HG03460 (cell line): Measurements from ENCODE around the gene IL15RA.
"Not testable (repeated sequence)": the region's sequence is repeated elsewhere in the genome, so short reads cannot be mapped to it uniquely, and the experiment has no call there.

ENCODE experiments used
- ATAC-seq: cut with Tn5 transposase; IDR thresholded peaks from one replicate; pipeline ENCODE4 v1.9.1; 2021; ENCODE audit not compliant: unreplicated experiment

The IL15RA gene

GRCh38 chr10:5952731-5953385 lies 24.5 kb downstream of the IL15RA start:
- no peak for ATAC-seq

GRCh38 chr10:5951721-5952407 lies 25.5 kb downstream of the IL15RA start:
- no peak for ATAC-seq

DNA sequence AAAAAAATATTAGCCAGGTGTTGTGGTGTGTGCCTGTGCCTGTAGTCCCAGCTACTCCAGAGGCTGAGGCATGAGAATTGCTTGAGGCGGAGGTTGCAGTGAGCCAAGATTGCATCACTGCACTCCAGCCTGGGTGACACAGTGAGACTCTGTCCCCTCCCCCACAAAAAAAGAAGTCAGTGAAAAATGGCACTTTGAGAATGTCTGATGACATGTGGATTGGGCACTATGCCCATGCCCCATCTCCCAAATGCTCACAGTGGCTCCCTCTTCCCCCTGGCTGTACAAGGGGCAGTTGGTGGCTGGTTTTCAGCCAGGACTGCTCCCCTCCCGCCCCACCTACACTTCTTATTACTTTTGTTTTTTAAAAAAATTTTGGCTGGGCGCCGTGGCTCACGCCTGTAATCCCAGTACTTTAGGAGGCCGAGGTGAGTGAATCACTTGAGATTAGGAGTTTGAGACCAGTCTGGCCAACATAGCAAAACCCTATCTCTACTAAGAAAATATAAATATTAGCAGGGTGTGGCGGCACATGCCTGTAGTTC lies 26.1 kb downstream of the IL15RA start:
- ATAC-seq: no peak

- ATAC-seq: no peak
Measured at GRCh38 chr10:5949009-5949759, 28.2 kb downstream of the IL15RA start.

DNA sequence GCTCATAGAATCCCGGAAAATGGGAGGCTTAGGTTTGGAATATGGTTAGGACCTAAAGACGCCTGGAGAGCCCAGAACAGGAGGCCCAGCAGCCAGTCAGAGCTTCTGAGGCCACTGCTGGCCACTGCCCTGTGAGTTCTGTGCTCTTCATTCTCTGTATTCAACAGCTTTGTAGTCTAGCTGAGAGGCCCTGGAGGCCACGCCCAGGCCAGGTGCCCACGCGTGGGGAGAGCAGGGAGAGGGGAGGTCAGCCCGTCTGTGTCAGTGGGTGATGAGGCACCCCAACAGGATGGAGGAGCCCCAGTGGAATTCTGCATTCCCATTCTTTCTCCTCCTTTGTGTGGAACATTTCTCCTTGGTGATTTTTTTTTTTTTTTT lies 29.1 kb downstream of the IL15RA start:
- ATAC-seq: no peak

DNA sequence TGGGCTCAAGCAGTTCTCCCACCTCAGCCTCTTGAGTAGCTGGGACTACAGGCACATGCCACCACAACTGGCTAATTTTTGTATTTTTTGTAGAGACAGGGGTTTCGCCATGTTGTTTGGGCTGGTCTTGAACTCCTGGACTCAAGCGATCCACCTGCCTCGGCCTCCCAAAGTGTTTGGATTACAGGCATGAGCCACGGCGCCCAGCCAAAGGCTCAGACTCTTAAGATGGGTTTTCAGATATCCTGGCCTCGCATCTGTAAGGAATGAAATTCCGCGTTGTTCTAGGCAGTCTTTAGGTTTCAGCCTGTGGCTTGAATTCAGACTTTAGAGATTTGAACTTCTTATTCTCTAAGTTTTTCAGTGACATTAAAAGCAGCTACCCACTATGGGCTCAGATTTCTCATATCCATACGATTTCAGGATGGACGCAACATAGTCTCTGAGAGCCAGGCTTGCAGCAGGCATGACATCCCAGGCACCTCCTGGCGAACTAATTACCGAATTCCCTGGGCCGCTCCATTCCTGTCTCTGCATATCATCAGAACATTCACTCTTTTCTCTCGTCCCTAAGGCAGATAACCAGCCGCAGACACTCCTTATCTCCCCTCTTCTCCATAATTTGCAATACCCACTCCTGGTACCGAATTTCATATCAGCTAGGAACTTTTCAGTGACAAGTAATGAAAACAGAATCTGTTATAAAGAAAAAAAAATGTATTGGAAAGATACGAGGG lies 29.7 kb downstream of the IL15RA start:
- ATAC-seq: no peak

DNA sequence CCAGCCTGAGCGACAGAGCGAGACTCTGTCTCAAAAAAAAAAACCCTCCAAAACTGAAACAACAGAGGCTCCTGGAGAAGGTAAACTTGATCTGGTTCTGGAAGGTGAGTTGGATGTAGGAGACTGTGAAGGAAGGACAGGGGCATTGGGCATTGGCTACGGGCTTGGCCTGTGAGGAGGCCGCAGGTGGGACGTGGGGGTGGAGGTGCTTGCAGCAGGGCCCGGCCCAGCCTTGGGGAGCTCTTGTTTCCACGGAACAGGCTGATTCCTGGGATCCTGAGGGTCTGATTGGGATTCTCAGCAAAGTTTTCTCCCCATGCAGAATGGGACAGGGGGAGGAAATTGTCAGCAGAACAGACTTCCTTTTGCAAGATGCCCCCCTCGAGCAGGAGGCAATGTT lies 30.6 kb downstream of the IL15RA start:
- no peak for ATAC-seq

- not testable (repeated sequence) for ATAC-seq
Measured at GRCh38 chr10:5946419-5946775, 30.9 kb downstream of the IL15RA start.

DNA sequence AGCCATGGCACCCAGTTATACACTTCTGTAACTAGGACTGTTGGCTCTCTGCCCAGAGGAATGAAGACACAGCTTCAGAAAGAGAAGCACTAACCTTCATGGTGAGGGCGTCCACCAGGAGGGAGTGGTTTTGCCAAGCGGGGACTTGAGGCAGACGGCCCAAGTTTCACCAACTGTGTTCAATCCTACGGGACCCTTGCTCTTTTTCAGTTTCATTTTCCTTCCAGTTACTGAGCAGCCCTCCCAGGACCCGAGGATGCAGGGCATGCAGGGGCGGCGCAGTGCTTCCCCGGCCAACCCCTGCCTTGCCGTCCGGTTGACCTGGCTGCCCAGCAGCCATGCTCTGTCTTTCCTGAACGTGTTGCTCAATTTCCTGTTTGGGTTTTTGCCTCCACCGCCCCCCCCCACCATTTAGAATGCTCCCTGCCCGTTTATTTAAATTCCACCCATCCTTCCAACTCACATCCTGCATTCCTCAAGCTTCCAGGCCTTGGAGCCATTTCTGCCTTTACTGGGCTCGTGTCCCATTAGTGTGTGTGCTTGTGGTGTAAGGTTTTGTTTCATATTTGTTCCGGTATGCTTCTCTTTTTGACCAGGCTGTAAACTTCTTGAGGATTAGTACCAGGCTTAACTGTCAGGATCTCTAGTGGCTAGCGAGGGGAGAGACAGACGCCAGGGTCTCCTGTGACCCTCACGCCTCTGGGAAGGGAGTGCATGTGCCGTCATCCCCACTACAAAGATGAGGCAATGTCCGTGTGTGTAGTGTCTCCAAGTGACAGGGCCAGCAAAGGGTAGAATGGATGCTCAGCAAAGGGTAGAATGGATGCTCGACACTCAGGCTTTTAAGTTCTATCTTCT lies 31.6 kb downstream of the IL15RA start:
- ATAC-seq: no peak

GRCh38 chr10:5945190-5945509 lies 32.2 kb downstream of the IL15RA start:
- ATAC-seq: no peak

GRCh38 chr10:5944389-5945189 lies 32.8 kb downstream of the IL15RA start:
- no peak for ATAC-seq

DNA sequence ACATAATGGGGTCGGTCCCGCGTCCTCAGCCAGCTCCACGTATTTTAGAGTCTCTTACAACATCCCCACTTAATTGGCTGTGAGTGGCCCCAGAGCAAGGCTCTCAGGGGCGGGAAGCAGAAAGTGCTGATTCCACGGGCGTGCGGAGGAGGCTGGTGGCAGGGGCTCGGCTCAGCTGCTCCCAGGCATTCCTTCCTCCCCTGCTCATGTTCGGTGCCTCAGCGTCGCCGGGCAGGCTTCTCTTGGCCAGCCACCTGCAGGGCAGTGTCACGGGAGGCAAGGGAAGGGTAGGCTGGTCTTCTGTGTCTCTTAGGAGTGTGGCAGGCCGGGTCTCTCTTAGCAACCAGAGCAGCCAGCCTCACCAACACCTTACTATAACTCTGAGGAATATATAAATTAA lies 33.8 kb downstream of the IL15RA start:
- ATAC-seq: no peak

DNA sequence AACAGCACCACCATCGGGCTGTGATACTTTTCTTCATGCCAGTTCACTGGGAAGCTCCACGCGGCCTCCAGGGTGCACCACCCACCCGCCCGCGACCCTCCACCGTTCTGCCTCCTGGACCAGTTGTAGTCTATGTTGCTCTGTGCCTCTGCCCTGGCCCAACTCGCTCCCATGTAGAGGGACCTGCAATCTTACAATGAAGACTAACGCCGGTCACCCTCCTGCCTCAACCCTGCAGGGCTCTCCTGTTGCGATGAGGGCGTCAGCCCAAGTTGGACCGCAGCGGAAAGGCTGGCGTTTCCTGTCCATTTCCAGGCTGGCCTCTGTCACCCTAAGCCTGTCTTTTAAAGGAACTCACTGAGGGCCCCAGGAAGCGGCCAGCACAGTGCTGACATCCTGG lies 34.9 kb downstream of the IL15RA start:
- ATAC-seq: no peak

GRCh38 chr10:5942001-5942400 lies 35.3 kb downstream of the IL15RA start:
- no peak for ATAC-seq

DNA sequence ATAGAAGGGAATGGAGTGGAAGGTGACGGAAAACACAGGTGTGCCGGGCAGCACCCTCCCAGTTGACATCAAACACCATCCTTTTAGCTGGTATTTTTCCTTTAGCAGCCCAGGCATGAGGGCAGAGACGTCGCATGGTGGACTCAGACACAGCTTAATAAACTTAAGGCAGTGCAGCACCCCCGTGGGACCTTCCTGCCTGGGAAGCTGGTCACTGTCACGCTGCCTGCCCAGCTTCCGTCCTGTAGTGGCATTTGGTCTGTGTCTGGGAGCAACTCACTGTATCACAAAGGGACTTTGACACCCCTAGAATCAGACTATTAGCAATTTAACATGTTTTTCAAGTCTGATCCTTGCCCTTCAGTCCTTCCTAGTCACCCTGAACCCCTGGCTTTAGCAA lies 35.8 kb downstream of the IL15RA start:
- ATAC-seq: no peak

DNA sequence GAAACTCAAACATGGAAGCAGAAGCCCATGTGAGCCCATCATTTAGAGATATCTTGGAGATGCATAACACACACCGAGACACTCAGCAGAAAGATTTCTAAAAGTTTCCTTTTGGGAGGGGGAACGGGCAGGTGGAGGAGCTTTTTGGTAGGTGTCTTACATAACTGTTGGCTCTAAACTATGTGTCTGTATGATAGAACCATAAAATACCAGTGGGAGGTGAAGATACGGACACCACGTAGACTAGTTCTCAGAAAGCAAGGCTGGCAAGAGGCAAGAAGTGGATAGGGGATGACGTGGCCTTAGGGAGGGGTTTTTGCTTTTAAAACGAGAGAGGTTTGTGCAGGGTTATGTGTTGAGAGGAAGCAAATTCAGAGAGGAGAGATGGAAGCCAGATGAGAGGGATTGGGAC lies 36.5 kb downstream of the IL15RA start:
- ATAC-seq: no peak

- no peak for ATAC-seq
Measured at GRCh38 chr10:5938291-5938690, 39.1 kb downstream of the IL15RA start.

DNA sequence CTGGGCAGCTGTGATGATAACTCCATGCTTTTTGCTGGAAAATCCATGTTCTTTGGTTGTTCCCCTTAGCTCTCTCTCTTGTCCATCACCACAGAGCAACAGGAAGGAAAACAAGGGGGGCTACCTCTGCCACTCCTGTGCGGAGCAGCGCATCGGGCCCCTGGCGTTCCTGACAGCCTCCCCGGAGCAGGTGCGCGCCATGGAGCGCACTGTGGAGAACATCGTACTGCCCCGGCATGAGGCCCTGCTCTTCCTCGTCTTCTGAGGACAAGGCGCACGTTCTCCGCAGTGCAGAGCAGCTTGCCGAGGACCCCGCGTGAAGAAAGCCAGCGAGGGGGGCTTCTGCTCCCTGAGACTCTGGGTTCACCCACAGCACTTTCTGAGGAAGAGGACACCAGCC lies 40.3 kb downstream of the IL15RA start:
- ATAC-seq: no peak

GRCh38 chr10:5935628-5936027 lies 41.7 kb downstream of the IL15RA start:
- no peak for ATAC-seq
